Measurements from ENCODE around the gene ANO6.

- TF ChIP-seq EP300 (IDR thresholded peaks at IDR 0.05) (no peak), CTCF (IDR thresholded peaks at IDR 0.05) (no peak)
Observed at GRCh38 chr12:45184147-45184963, 31.5 kb upstream of the ANO6 start.
